Measurements from ENCODE around the gene GMCL2. TPM values are rescaled to one million over a fixed set of nuclear protein-coding genes. Genes with fewer than 3 reads are reported as not detected.

Gene GMCL2
- total and polyA plus RNA-seq, 9 of the 15 experiments (the other 6 are each of a cell fraction or from before 2014, with no cell fraction given), result 0.04 TPM; not detected in 8

GRCh38 chr5:178145965-178146820 is 41.0 kb downstream of the GMCL2 start (continued):
- TF ChIP-seq HMG20A (CRISPR knock-in tag; conservative IDR thresholded peaks at IDR 0.05), result no peak
- no peak for TF ChIP-seq ZBTB33 (CRISPR knock-in tag; IDR thresholded peaks at IDR 0.05)
- no peak for TF ChIP-seq HDAC8 (tag; IDR thresholded peaks at IDR 0.05)
- no peak for TF ChIP-seq TEAD1 (CRISPR knock-in tag; IDR thresholded peaks at IDR 0.05)
- no peak for TF ChIP-seq BRF2 (IDR thresholded peaks at IDR 0.05; ENCODE audit: borderline replicate concordance, insufficient read depth, insufficient read length)
- no peak for TF ChIP-seq CCAR2 (IDR thresholded peaks at IDR 0.05; ENCODE audit: low read depth, low read length)
- TF ChIP-seq MLX (CRISPR knock-in tag; conservative IDR thresholded peaks at IDR 0.05), result no peak
- no peak for TF ChIP-seq ESRRA (IDR thresholded peaks at IDR 0.05; ENCODE audit: borderline replicate concordance, low read depth)

Measured in K562 (cell line).